ENCODE data around the gene ATP6V0A4.

- TF ChIP-seq CTCF (IDR thresholded peaks at IDR 0.05 in 2 of 3, conservative IDR thresholded peaks at IDR 0.05 in 1 of 3; ENCODE audit: borderline replicate concordance in 1 of 3, insufficient read depth in 1 of 3, low read depth in 2 of 3, low read length in 2 of 3) (no peak), POLR2A (IDR thresholded peaks at IDR 0.05; ENCODE audit: borderline replicate concordance, extremely low read depth, insufficient read depth, insufficient read length) (no peak), JUND (IDR thresholded peaks at IDR 0.05) (no peak), YY1 (IDR thresholded peaks at IDR 0.05; ENCODE audit: extremely low read depth, insufficient replicate concordance, low read depth, low read length) (no peak), EZH2 (IDR thresholded peaks at IDR 0.05) (no peak)
These were observed 48.0 kb downstream of the ATP6V0A4 start for GRCh38 chr7:138749960-138750359.
